HEK293 (cell line): ENCODE measurements around the gene NMRK2.

Source experiments
- BCL11B ChIP-seq: fragments of 450-650 bp; formaldehyde crosslinking; IDR thresholded peaks from 2 replicates; pipeline ENCODE4 v1.5.1; 2016; ENCODE audit warnings: low read depth, missing biosample characterization, missing genetic modification characterization
- BCL6B ChIP-seq: fragments of 450-650 bp; formaldehyde crosslinking; IDR thresholded peaks from 2 replicates; pipeline ENCODE4 v1.5.1; 2017; ENCODE audit warnings: missing biosample characterization, missing genetic modification characterization
- GFI1B ChIP-seq: fragments of 450-650 bp; formaldehyde crosslinking; IDR thresholded peaks from 2 replicates; pipeline ENCODE4 v1.5.1; 2016; ENCODE audit warnings: missing biosample characterization, missing genetic modification characterization
- INSM2 ChIP-seq: fragments of 450-650 bp; formaldehyde crosslinking; IDR thresholded peaks from 2 replicates; pipeline ENCODE4 v1.5.1; 2016; ENCODE audit warnings: missing biosample characterization, missing genetic modification characterization
- KLF17 ChIP-seq: fragments of 450-650 bp; formaldehyde crosslinking; IDR thresholded peaks from 2 replicates; pipeline ENCODE4 v1.5.1; 2016; ENCODE audit warnings: missing biosample characterization, missing genetic modification characterization
- KLF7 ChIP-seq: fragments of 450-650 bp; formaldehyde crosslinking; IDR thresholded peaks from 2 replicates; pipeline ENCODE4 v1.5.1; 2016; ENCODE audit warnings: missing biosample characterization, missing genetic modification characterization, borderline replicate concordance
- SP2 ChIP-seq: fragments of 450-650 bp; formaldehyde crosslinking; IDR thresholded peaks from 2 replicates; pipeline ENCODE4 v1.5.1; 2016; ENCODE audit warnings: missing biosample characterization, missing genetic modification characterization
- TRIM28 ChIP-seq: IDR thresholded peaks from 2 replicates; pipeline ENCODE4 v1.6.1; 2011; ENCODE audit warnings: low read length, control low read depth, borderline replicate concordance
- YY1 ChIP-seq: fragments of 450-650 bp; formaldehyde crosslinking; IDR thresholded peaks from 2 replicates; pipeline ENCODE4 v1.5.1; 2018; ENCODE audit warnings: missing biosample characterization, missing genetic modification characterization
- ZBTB17 ChIP-seq: fragments of 450-650 bp; formaldehyde crosslinking; IDR thresholded peaks from 2 replicates; pipeline ENCODE4 v1.5.1; 2016; ENCODE audit warnings: missing biosample characterization, missing genetic modification characterization
- ZBTB48 ChIP-seq: fragments of 450-650 bp; formaldehyde crosslinking; IDR thresholded peaks from 2 replicates; pipeline ENCODE4 v1.5.1; 2016; ENCODE audit warnings: missing biosample characterization, missing genetic modification characterization
- ZBTB8A ChIP-seq: fragments of 450-650 bp; formaldehyde crosslinking; IDR thresholded peaks from 2 replicates; pipeline ENCODE4 v1.5.1; 2016; ENCODE audit warnings: missing biosample characterization, missing genetic modification characterization
- ZEB2 ChIP-seq: fragments of 450-650 bp; formaldehyde crosslinking; IDR thresholded peaks from 2 replicates; pipeline ENCODE4 v1.5.1; 2016; ENCODE audit warnings: missing biosample characterization, missing genetic modification characterization
- ZFP37 ChIP-seq: fragments of 450-650 bp; formaldehyde crosslinking; IDR thresholded peaks from 2 replicates; pipeline ENCODE4 v1.5.1; 2016; ENCODE audit warnings: missing biosample characterization, missing genetic modification characterization
- ZIC2 ChIP-seq: fragments of 450-650 bp; formaldehyde crosslinking; IDR thresholded peaks from 2 replicates; pipeline ENCODE4 v1.5.1; 2016; ENCODE audit warnings: missing biosample characterization, missing genetic modification characterization
- ZNF140 ChIP-seq: fragments of 450-650 bp; formaldehyde crosslinking; IDR thresholded peaks from 2 replicates; pipeline ENCODE4 v1.5.1; 2016; ENCODE audit warnings: missing biosample characterization, missing genetic modification characterization
- ZNF2 ChIP-seq: fragments of 450-650 bp; formaldehyde crosslinking; IDR thresholded peaks from 2 replicates; pipeline ENCODE4 v1.5.1; 2016; ENCODE audit warnings: missing biosample characterization, missing genetic modification characterization
- ZNF239 ChIP-seq: fragments of 450-650 bp; formaldehyde crosslinking; IDR thresholded peaks from 2 replicates; pipeline ENCODE4 v1.5.1; 2016; ENCODE audit warnings: missing biosample characterization, missing genetic modification characterization
- ZNF335 ChIP-seq: fragments of 450-650 bp; formaldehyde crosslinking; conservative IDR thresholded peaks from 2 replicates; pipeline ENCODE4 v1.5.1; 2016; ENCODE audit warnings: missing biosample characterization, missing genetic modification characterization
- ZNF350 ChIP-seq: fragments of 450-650 bp; formaldehyde crosslinking; IDR thresholded peaks from 2 replicates; pipeline ENCODE4 v1.5.0; 2017; ENCODE audit warnings: missing biosample characterization, mild to moderate bottlenecking, missing genetic modification characterization
- ZNF391 ChIP-seq: fragments of 450-650 bp; formaldehyde crosslinking; IDR thresholded peaks from 2 replicates; pipeline ENCODE4 v1.5.1; 2016; ENCODE audit warnings: low read depth, missing biosample characterization, missing genetic modification characterization, borderline replicate concordance
- ZNF394 ChIP-seq: fragments of 450-650 bp; formaldehyde crosslinking; IDR thresholded peaks from 2 replicates; pipeline ENCODE4 v1.5.1; 2016; ENCODE audit warnings: missing biosample characterization, missing genetic modification characterization, mild to moderate bottlenecking, moderate library complexity, borderline replicate concordance
- ZNF501 ChIP-seq: fragments of 450-650 bp; formaldehyde crosslinking; IDR thresholded peaks from 2 replicates; pipeline ENCODE4 v1.5.1; 2016; ENCODE audit warnings: missing biosample characterization, missing genetic modification characterization
- ZNF510 ChIP-seq: fragments of 450-650 bp; formaldehyde crosslinking; IDR thresholded peaks from 2 replicates; pipeline ENCODE4 v1.5.1; 2018; ENCODE audit warnings: mild to moderate bottlenecking, missing genetic modification characterization, missing biosample characterization; ENCODE audit not compliant: insufficient replicate concordance
- ZNF529 ChIP-seq: fragments of 450-650 bp; formaldehyde crosslinking; IDR thresholded peaks from 2 replicates; pipeline ENCODE4 v1.5.1; 2017; ENCODE audit warnings: missing genetic modification characterization, missing biosample characterization; ENCODE audit not compliant: insufficient replicate concordance
- ZNF580 ChIP-seq: fragments of 450-650 bp; formaldehyde crosslinking; IDR thresholded peaks from 2 replicates; pipeline ENCODE4 v1.5.1; 2016; ENCODE audit warnings: missing biosample characterization, missing genetic modification characterization
- ZNF600 ChIP-seq: fragments of 450-650 bp; formaldehyde crosslinking; IDR thresholded peaks from 2 replicates; pipeline ENCODE4 v1.5.1; 2016; ENCODE audit warnings: missing biosample characterization, missing genetic modification characterization
- ZNF654 ChIP-seq: fragments of 450-650 bp; formaldehyde crosslinking; IDR thresholded peaks from 2 replicates; pipeline ENCODE4 v1.5.1; 2016; ENCODE audit warnings: low read depth, missing biosample characterization, missing genetic modification characterization
- ZNF692 ChIP-seq: fragments of 450-650 bp; formaldehyde crosslinking; IDR thresholded peaks from 2 replicates; pipeline ENCODE4 v1.5.1; 2016; ENCODE audit warnings: missing biosample characterization, missing genetic modification characterization
- ZSCAN16 ChIP-seq: fragments of 450-650 bp; formaldehyde crosslinking; IDR thresholded peaks from 2 replicates; pipeline ENCODE4 v1.5.1; 2016; ENCODE audit warnings: missing biosample characterization, missing genetic modification characterization
- TF ChIP-seq, protein P1 (sequence below): fragments of 450-650 bp; formaldehyde crosslinking; IDR thresholded peaks from 2 replicates; pipeline ENCODE4 v1.5.1; 2016; ENCODE audit warnings: missing biosample characterization, missing genetic modification characterization

Gene NMRK2

DNA sequence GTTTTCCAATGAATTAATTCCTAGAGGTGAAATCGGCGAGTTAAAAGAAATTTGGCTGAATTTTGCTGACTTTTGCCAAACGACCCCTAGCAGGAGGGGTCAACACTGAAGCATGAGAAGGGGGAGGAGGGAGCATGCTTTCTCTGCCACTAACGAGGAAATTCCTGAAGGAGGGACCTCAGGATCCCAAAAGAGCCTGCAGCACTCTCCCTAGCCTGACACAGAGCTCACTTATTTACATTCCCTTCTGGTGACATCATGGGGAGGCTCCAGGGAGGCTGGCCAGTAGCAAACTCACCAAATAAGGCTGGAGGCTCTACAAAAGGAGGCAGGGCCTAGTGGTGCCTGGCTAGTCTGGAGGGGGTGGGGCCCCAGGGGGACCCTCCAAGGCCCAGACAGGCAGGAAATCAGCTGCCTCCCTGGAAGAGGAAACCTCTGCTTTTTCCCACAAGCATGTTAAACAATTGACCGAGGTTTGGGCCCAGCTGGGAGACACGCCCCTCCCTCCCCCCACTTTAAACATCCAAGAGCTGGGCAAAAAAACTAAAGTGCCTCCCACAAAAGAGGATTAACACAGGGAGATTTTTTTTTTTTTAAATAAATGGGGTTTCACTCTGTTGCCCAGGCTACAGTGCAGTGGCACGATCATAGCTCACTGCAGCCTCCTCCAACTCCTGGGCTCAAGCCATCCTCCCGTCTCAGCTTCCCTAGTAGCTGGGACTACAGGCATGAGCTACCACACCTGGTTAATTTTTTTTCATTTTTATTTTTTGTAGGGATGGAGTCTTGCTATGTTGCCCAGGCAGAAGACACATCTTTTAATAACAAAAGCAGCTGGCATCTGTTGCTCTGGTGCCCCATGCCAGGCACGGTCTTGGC is 35.9 kb downstream of the NMRK2 start (continued):
- TF ChIP-seq ZEB2 (tag by site-specific recombination), result peak; percentile 88
- peak; percentile 82 for TF ChIP-seq ZNF692 (tag by site-specific recombination)
- TF ChIP-seq ZNF600, result no peak
- TF ChIP-seq KLF17, result peak; percentile 74
- peak; percentile 78 for TF ChIP-seq TRIM28
- no peak for TF ChIP-seq GFI1B (tag by site-specific recombination)
- TF ChIP-seq BCL6B (tag by site-specific recombination), result peak; percentile 38; the same call in 1 of the 2 replicates
- no peak for TF ChIP-seq ZNF140 (tag by site-specific recombination)
- no peak for TF ChIP-seq YY1 (tag by site-specific recombination)
- TF ChIP-seq, protein P1, sequence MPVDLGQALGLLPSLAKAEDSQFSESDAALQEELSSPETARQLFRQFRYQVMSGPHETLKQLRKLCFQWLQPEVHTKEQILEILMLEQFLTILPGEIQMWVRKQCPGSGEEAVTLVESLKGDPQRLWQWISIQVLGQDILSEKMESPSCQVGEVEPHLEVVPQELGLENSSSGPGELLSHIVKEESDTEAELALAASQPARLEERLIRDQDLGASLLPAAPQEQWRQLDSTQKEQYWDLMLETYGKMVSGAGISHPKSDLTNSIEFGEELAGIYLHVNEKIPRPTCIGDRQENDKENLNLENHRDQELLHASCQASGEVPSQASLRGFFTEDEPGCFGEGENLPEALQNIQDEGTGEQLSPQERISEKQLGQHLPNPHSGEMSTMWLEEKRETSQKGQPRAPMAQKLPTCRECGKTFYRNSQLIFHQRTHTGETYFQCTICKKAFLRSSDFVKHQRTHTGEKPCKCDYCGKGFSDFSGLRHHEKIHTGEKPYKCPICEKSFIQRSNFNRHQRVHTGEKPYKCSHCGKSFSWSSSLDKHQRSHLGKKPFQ (tag by site-specific recombination), result no peak
- TF ChIP-seq ZNF529 (tag by site-specific recombination), result no peak
- TF ChIP-seq INSM2 (tag by site-specific recombination), result peak; percentile 83
- TF ChIP-seq ZBTB48 (tag by site-specific recombination), result peak; percentile 91
- peak; percentile 81 for TF ChIP-seq ZBTB17
- TF ChIP-seq ZSCAN16 (tag by site-specific recombination), result no peak
- TF ChIP-seq ZNF654 (tag by site-specific recombination), result peak; percentile 3; the same call in 1 of the 2 replicates
- peak; percentile 89 for TF ChIP-seq ZNF335 (tag by site-specific recombination)
- 0 out of 2 replicates have a peak, but pooled peaks have one; percentile 16 for TF ChIP-seq ZNF2
- TF ChIP-seq SP2 (tag by site-specific recombination), result peak; percentile 88
- TF ChIP-seq ZBTB8A, result peak; percentile 57
- TF ChIP-seq BCL11B (tag by site-specific recombination), result no peak
- no peak for TF ChIP-seq ZNF510 (tag by site-specific recombination)
- TF ChIP-seq ZNF501, result no peak
- TF ChIP-seq ZNF394 (tag by site-specific recombination), result peak; percentile 61; the same call in 1 of the 2 replicates
- TF ChIP-seq ZNF239 (tag by site-specific recombination), result no peak
- TF ChIP-seq ZNF391 (tag by site-specific recombination), result no peak
- peak; percentile 39; the same call in 1 of the 2 replicates for TF ChIP-seq ZFP37 (tag by site-specific recombination)
- TF ChIP-seq ZNF580, result no peak
- TF ChIP-seq KLF7, result no peak
- no peak for TF ChIP-seq ZNF350 (tag by site-specific recombination)
- TF ChIP-seq ZIC2 (tag by site-specific recombination), result no peak
